ENCODE data around the gene PCDH17.

Gene PCDH17

GRCh38 chr13:57635541-57636085 lies 4.1 kb downstream of the PCDH17 start:
- Histone ChIP-seq H3K79me2 (ENCODE audit: insufficient read depth, low read length) (no peaks in the 10 kb centered on the region), H4K20me1 (ENCODE audit: insufficient read depth, low read length) (no peaks in the 10 kb centered on the region), H3K27ac (ENCODE audit: low read depth, low read length, poor library complexity, severe bottlenecking) (no peak overlapping the region), H3K9me2 (ENCODE audit: low read depth, low read length) (no peaks in the 10 kb centered on the region), H3K4me2 (ENCODE audit: low read length) (no peak overlapping the region), H3K9me3 (ENCODE audit: low read length) (no peaks in the 10 kb centered on the region), H3K4me3 (ENCODE audit: low read depth, low read length, poor library complexity, severe bottlenecking) (no peak overlapping the region), H3K36me3 (ENCODE audit: insufficient read depth, low read length) (no peaks in the 10 kb centered on the region), H3K27me3 (ENCODE audit: insufficient read depth, low read length) (no peaks in the 10 kb centered on the region), H3F3A (ENCODE audit: insufficient read depth, low read length) (no peaks in the 10 kb centered on the region), H2AFZ (ENCODE audit: low read length) (no peak overlapping the region), H3K9ac (ENCODE audit: low read length) (no peak overlapping the region), H3K4me1 (ENCODE audit: insufficient read depth, low read length, severe bottlenecking) (no peaks in the 10 kb centered on the region)
- TF ChIP-seq CTCF (IDR thresholded peaks at IDR 0.05; ENCODE audit: low read length), result no peak
- no peak for TF ChIP-seq EZH2 (IDR thresholded peaks at IDR 0.05; ENCODE audit: borderline replicate concordance, low read length)

DNA sequence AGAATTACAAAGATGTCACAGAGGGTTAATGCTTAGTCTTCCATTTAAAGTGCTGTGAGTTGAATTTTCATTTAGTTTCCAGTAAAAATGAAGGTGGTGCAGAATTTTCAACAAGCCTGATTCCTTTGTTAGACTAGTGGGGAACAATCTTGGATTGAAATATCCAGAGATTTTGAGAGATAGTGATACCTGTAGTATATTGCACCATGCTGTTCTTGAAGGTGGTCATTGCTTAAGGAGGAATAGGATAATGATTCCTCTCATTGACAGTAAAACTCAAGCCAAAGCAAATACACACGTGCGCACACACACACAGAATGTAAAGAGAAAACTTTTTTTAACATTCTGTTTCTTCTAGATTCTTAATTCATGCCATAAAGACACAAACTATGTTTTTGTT lies 5.3 kb downstream of the PCDH17 start:
- Histone ChIP-seq H3K4me1 (ENCODE audit: insufficient read depth, low read length, severe bottlenecking) (no peaks in the 10 kb centered on the region), H3K27me3 (ENCODE audit: insufficient read depth, low read length) (no peaks in the 10 kb centered on the region), H3K27ac (ENCODE audit: low read depth, low read length, poor library complexity, severe bottlenecking) (no peak overlapping the region), H4K20me1 (ENCODE audit: insufficient read depth, low read length) (no peaks in the 10 kb centered on the region), H3K36me3 (ENCODE audit: insufficient read depth, low read length) (no peaks in the 10 kb centered on the region), H3F3A (ENCODE audit: insufficient read depth, low read length) (no peaks in the 10 kb centered on the region), H3K4me3 (ENCODE audit: low read depth, low read length, poor library complexity, severe bottlenecking) (no peak overlapping the region), H3K9me2 (ENCODE audit: low read depth, low read length) (no peaks in the 10 kb centered on the region), H3K4me2 (ENCODE audit: low read length) (no peak overlapping the region), H3K79me2 (ENCODE audit: insufficient read depth, low read length) (no peaks in the 10 kb centered on the region), H3K9ac (ENCODE audit: low read length) (no peak overlapping the region), H3K9me3 (ENCODE audit: low read length) (no peaks in the 10 kb centered on the region), H2AFZ (ENCODE audit: low read length) (no peak overlapping the region)
- no peak for TF ChIP-seq CTCF (IDR thresholded peaks at IDR 0.05; ENCODE audit: low read length)
- no peak for TF ChIP-seq EZH2 (IDR thresholded peaks at IDR 0.05; ENCODE audit: borderline replicate concordance, low read length)

DNA sequence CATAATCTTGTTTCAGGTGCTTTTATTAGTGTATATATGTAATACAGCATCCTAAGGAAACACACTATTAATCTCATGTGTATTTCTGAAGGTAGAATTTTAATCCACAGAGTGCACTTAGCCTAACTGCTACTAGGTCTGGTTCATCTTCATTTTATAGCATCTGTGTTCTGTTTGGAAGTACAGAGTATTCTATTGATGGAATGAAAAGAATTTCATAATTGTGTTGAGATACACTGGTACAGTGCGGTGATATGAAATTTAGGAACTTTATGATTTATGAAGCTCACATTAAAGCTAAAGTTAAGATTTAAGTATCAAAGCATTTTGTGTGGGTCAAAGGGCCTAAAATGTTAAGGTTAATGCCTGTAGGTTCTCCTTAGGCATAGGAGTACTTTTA lies 6.0 kb downstream of the PCDH17 start:
- Histone ChIP-seq H2AFZ (ENCODE audit: low read length) (no peak overlapping the region), H3K4me1 (ENCODE audit: insufficient read depth, low read length, severe bottlenecking) (no peaks in the 10 kb centered on the region), H3K9me3 (ENCODE audit: low read length) (no peaks in the 10 kb centered on the region), H3K9me2 (ENCODE audit: low read depth, low read length) (no peaks in the 10 kb centered on the region), H4K20me1 (ENCODE audit: insufficient read depth, low read length) (no peaks in the 10 kb centered on the region), H3K36me3 (ENCODE audit: insufficient read depth, low read length) (no peaks in the 10 kb centered on the region), H3K27ac (ENCODE audit: low read depth, low read length, poor library complexity, severe bottlenecking) (no peak overlapping the region), H3K4me3 (ENCODE audit: low read depth, low read length, poor library complexity, severe bottlenecking) (no peak overlapping the region), H3K4me2 (ENCODE audit: low read length) (no peak overlapping the region), H3K79me2 (ENCODE audit: insufficient read depth, low read length) (no peaks in the 10 kb centered on the region), H3K27me3 (ENCODE audit: insufficient read depth, low read length) (no peaks in the 10 kb centered on the region), H3F3A (ENCODE audit: insufficient read depth, low read length) (no peaks in the 10 kb centered on the region), H3K9ac (ENCODE audit: low read length) (no peak overlapping the region)
- no peak for TF ChIP-seq CTCF (IDR thresholded peaks at IDR 0.05; ENCODE audit: low read length)
- no peak for TF ChIP-seq EZH2 (IDR thresholded peaks at IDR 0.05; ENCODE audit: borderline replicate concordance, low read length)

Data from OCI-LY1 (cell line).